Heart left ventricle (tissue), 16 donors: ENCODE measurements around the gene TKT. TPM values are rescaled to one million over a fixed set of nuclear protein-coding genes. Genes with fewer than 3 reads are reported as not detected.

Source experiments
- ATAC-seq, 4 donors: fragments of 200-7000 bp; cut with Tn5 transposase; one replicate each; pipeline ENCODE4 v1.9.1; 2020 to 2022; ENCODE audit warnings: moderate library complexity in 4 of 4, mild to moderate bottlenecking in 3 of 4, moderate number of reproducible peaks in 1 of 4
- DNase-seq, 5 donors: peaks; one replicate each; pipeline ENCODE4 v3.0.0-alpha.2; 2020
- H3K27ac ChIP-seq, 12 donors: fragments of 200-600 bp; sonication (generic) in 4 of 12; one replicate each; pipeline versions ENCODE4 v1.5.0 to v1.8.0; 2016 to 2022; ENCODE audit warnings: mild to moderate bottlenecking in 2 of 12
- H3K27me3 ChIP-seq, 9 donors: fragments of 200-600 bp; sonication (generic) in 2 of 9; one replicate each; pipeline versions ENCODE4 v1.5.1 to v1.8.0; 2016 to 2022; ENCODE audit warnings: mild to moderate bottlenecking in 3 of 9
- H3K36me3 ChIP-seq, 9 donors: fragments of 200-600 bp; sonication (generic) in 2 of 9; one replicate each; pipeline versions ENCODE4 v1.5.0 to v1.8.0; 2018 to 2022; ENCODE audit warnings: mild to moderate bottlenecking in 2 of 9
- H3K4me1 ChIP-seq, 12 donors: fragments of 200-600 bp; sonication (generic) in 4 of 12; one replicate each; pipeline versions ENCODE4 v1.5.0 to v1.8.0; 2016 to 2022; ENCODE audit warnings: mild to moderate bottlenecking in 3 of 12
- H3K4me3 ChIP-seq, 12 donors: fragments of 200-600 bp; sonication (generic) in 4 of 12; one replicate each; pipeline versions ENCODE4 v1.5.0 to v1.8.0; 2017 to 2022; ENCODE audit warnings: mild to moderate bottlenecking in 9 of 12, moderate library complexity in 4 of 12
- H3K9me3 ChIP-seq, 12 donors: fragments of 200-600 bp; sonication (generic) in 4 of 12; one replicate each; pipeline versions ENCODE4 v1.5.0 to v1.8.0; 2016 to 2022; ENCODE audit warnings: mild to moderate bottlenecking in 1 of 12
- CTCF ChIP-seq, 12 donors: fragments of 200-600 bp; sonication (generic) in 4 of 12; IDR thresholded peaks; one replicate each; pipeline versions ENCODE4 v1.5.0 to v1.8.0; 2018 to 2022; ENCODE audit warnings: antibody characterized with exemption in 12 of 12, mild to moderate bottlenecking in 5 of 12
- POLR2A ChIP-seq, 2 donors: fragments of 450-650 bp; IDR thresholded peaks; one replicate each; pipeline ENCODE4 v1.6.1; 2017; ENCODE audit warnings: antibody characterized with exemption in 2 of 2, mild to moderate bottlenecking in 2 of 2, moderate library complexity in 2 of 2
- WGBS, 4 donors: extraction: QIAGEN DNeasy Blood & Tissue Kit in 2 of 4; methylation state at CpG; one replicate each; pipeline versions ENCODE4 v1.1.5 to v1.1.7; 2013 to 2018; 5-methylcytosine and 5-hydroxymethylcytosine counted together
- intact Hi-C, 10 donors: fragments of 100-400 bp; cut with DNase I; formaldehyde crosslinking; loops; one replicate each; pipeline versions ENCODE4 v1.11.1 to v1.14.2; 2022
- polyA plus RNA-seq, 2 donors: library from polyadenylated mRNA; stranded (reverse); fragments of 200-250 nt; gene quantifications; one replicate each; pipeline ENCODE4 v1.2.3, GENCODE V29; 2013
- total RNA-seq, 9 donors: library from RNA; depleted of rRNA in 2 of 9; stranded (reverse); fragments of >200 nt in 2 of 9; fragmentation: NEBNext Ultra II Directional in 3 of 9; extraction: Animal tissue kit (Norgen Biotek cat#: 25700) in 3 of 9; gene quantifications; one replicate each; pipeline versions ENCODE4 v1.1.0 to v1.2.4, GENCODE V29; 2016 to 2023
- donor health status: ischemic (EF 13 %, LVEDD 7.1; RV severe dilation, severe dysfunction).
- donor health status: healthy with polysubstance abuse.
- donor health status: DM: no; HTN: yes; CAD: no.
- donor health status: DM: no; HTN: no; CAD: no.
- donor health status: ischemic (EF 25% LVEDD 6.9; RV normal size, moderate dysfunction).
- donor health status: ischemic (EF 25% LVEDD 5.7; RV mildly dilated, moderate dysfunction).
- donor health status: healthy.
- donor health status: DM: yes; HTN: yes; CAD: no.
- donor health status: ischemic (EF 35%, LVEDD 5.7; RV mildly dilated, moderate dysfunction).
- donor health status: nonischemic (EF 11% LVEDD 7.7; RV severe dilation, severe dysfunction).
- donor health status: DM: yes; HTN: yes; CAD: no.
- donor health status: PGD.
- donor health status: ischemic (EF 29% LVEDD 5.4; RV normal size, mild dysfunction).
- donor health status: nonischemic (EF 23%, LVEDD 6.1; RV moderate dilation, normal function).

Gene TKT
- total and polyA plus RNA-seq, 11 donors: 20.6 to 111 (median 36.6) TPM

- peaks cover 4 to 97% (median 78%) of the 10 kb centered on the region in 9 donors for H3K36me3 ChIP-seq
- H3K4me1 ChIP-seq: peaks cover 0 to 54% (median 13%) of the 10 kb centered on the region in 12 donors
- TF ChIP-seq POLR2A (IDR thresholded peaks at IDR 0.05) (no peak), CTCF (IDR thresholded peaks at IDR 0.05) (no peak)
Measured at GRCh38 chr3:53235545-53235944, 20.3 kb downstream of the TKT start.

GRCh38 chr3:53234841-53235232 lies 21.0 kb downstream of the TKT start:
- DNase-seq (peak in 1 of 5 donors; percentile 10), ATAC-seq (no peak)
- WGBS, 4 donors: 84 to 97% (median 91%) methylated on average over 10 of the region's 10 CpGs
- peaks cover 4 to 97% (median 78%) of the 10 kb centered on the region in 9 donors for H3K36me3 ChIP-seq
- TF ChIP-seq POLR2A (IDR thresholded peaks at IDR 0.05) (no peak), CTCF (IDR thresholded peaks at IDR 0.05) (no peak)
- no peak overlapping the region for H3K4me3 ChIP-seq
- peak overlapping the region in 1 of 12 donors; percentile 82 for H3K27ac ChIP-seq
- H3K9me3 ChIP-seq: no peaks in the 10 kb centered on the region
- intact Hi-C loops: loop anchor here in 1 of 10 donors (5.0 kb wide), 1 partner anchor 37 kb away; no protein-coding TSS in a partner anchor
- no peaks in the 10 kb centered on the region for H3K27me3 ChIP-seq
- peaks cover 0 to 49% (median 13%) of the 10 kb centered on the region in 12 donors for H3K4me1 ChIP-seq

More at GRCh38 chr3:53235545-53235944, 20.3 kb downstream of the TKT start:
- H3K9me3 ChIP-seq: no peaks in the 10 kb centered on the region
- 74 to 85% (median 80%) methylated on average over 6 of the region's 6 CpGs for WGBS, 4 donors
- no peaks in the 10 kb centered on the region for H3K27me3 ChIP-seq
- intact Hi-C loops: loop anchor here in 1 of 10 donors (5.0 kb wide), 1 partner anchor 37 kb away; no protein-coding TSS in a partner anchor
- H3K4me3 ChIP-seq: no peak overlapping the region
- peak overlapping the region in 9 of 12 donors; percentile 23 to 86 (median 66) for H3K27ac ChIP-seq
- peak in 1 of 5 donors; percentile 8 for DNase-seq
- ATAC-seq: no peak

GRCh38 chr3:53234130-53234840 lies 21.5 kb downstream of the TKT start:
- Histone ChIP-seq H3K4me3 (no peak overlapping the region), H3K27ac (peak overlapping the region in 2 of 12 donors; percentile 4 to 82), H3K9me3 (no peaks in the 10 kb centered on the region), H3K27me3 (no peaks in the 10 kb centered on the region), H3K4me1 (peaks cover 0 to 44% (median 13%) of the 10 kb centered on the region in 12 donors), H3K36me3 (peaks cover 4 to 97% (median 78%) of the 10 kb centered on the region in 9 donors)
- TF ChIP-seq POLR2A (IDR thresholded peaks at IDR 0.05) (no peak), CTCF (IDR thresholded peaks at IDR 0.05) (no peak)
- ATAC-seq (no peak), DNase-seq (peak in 1 of 5 donors; percentile 19)
- WGBS, 4 donors: 87 to 88% (median 88%) methylated on average over 13 to 15 of the region's 15 CpGs
- intact Hi-C loops: no loop called here

GRCh38 chr3:53232641-53233377 lies 23.0 kb downstream of the TKT start:
- intact Hi-C loops: no loop called here
- peak overlapping the region in 2 of 12 donors; percentile 11 to 37 for H3K27ac ChIP-seq
- no peak for TF ChIP-seq POLR2A (IDR thresholded peaks at IDR 0.05)
- TF ChIP-seq CTCF (IDR thresholded peaks at IDR 0.05): no peak
- ATAC-seq (no peak), DNase-seq (peak in 1 of 5 donors; percentile 25)
- no peak overlapping the region for H3K4me3 ChIP-seq
- no peaks in the 10 kb centered on the region for H3K9me3 ChIP-seq
- H3K36me3 ChIP-seq: peaks cover 6 to 97% (median 78%) of the 10 kb centered on the region in 9 donors
- 81 to 86% (median 83%) methylated on average over 13 to 18 of the region's 18 CpGs for WGBS, 4 donors
- H3K4me1 ChIP-seq: peaks cover 0 to 29% (median 10%) of the 10 kb centered on the region in 12 donors
- H3K27me3 ChIP-seq: no peaks in the 10 kb centered on the region
